Bronchial epithelial cell (primary cell): ENCODE measurements around the gene SUDS3. TPM values are rescaled to one million over a fixed set of nuclear protein-coding genes. Genes with fewer than 3 reads are reported as not detected.

ENCODE experiments used
- DNase-seq: peaks from one replicate; pipeline ENCODE4 v3.0.0-alpha.2; 2010; ENCODE audit warnings: low read depth
- FAIRE-seq: peaks from 2 replicates; lab custom pipeline; 2011; peaks lifted over from hg19 to GRCh38; lab: Jason Lieb, UNC
- H3K27me3 ChIP-seq: 2 replicates; pipeline ENCODE4 v1.5.1; 2011; ENCODE audit warnings: low read length; ENCODE audit not compliant: control insufficient read depth, insufficient read depth
- H3K36me3 ChIP-seq: 2 replicates; pipeline ENCODE4 v1.5.1; 2011; ENCODE audit warnings: low read length; ENCODE audit not compliant: control insufficient read depth, insufficient read depth
- H3K4me3 ChIP-seq: 2 replicates; pipeline ENCODE4 v1.5.1; 2011; ENCODE audit warnings: mild to moderate bottlenecking, low read depth, low read length, control low read depth
- total RNA-seq: library from RNA; depleted of rRNA; stranded (reverse); fragments of >200 nt; gene quantifications from 2 replicates; pipeline ENCODE4 v1.2.1, GENCODE V29; 2014
- TF ChIP-seq, protein P1 (sequence below): IDR thresholded peaks from 2 replicates; pipeline ENCODE4 v1.5.1; 2011; ENCODE audit warnings: mild to moderate bottlenecking, moderate library complexity, low read length, control low read depth, inconsistent platforms; ENCODE audit not compliant: insufficient read depth, severe bottlenecking

The SUDS3 gene
- total RNA-seq, 1 donor from 2014 or later: 32.9 TPM

DNA sequence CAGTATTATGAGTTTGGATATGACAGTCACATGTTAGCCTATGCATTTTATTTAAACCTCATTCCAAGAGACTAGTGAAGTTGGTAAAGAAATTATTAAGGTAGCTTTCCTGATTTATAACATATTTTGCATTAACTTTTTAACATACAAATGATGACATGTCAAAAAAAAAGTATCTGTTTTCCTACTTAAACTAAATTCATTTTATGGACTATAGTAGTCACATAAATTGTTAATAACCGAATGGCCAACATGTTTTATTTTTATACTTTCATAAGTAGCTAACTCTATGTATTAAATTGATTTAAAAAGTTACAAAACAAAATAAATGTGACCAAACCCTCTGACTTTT lies 18.4 kb upstream of the SUDS3 start:
- Histone ChIP-seq H3K36me3 (no peaks in the 10 kb centered on the region), H3K27me3 (no peaks in the 10 kb centered on the region), H3K4me3 (no peak overlapping the region)
- FAIRE-seq (no peak), DNase-seq (no peak)
- TF ChIP-seq, protein P1, sequence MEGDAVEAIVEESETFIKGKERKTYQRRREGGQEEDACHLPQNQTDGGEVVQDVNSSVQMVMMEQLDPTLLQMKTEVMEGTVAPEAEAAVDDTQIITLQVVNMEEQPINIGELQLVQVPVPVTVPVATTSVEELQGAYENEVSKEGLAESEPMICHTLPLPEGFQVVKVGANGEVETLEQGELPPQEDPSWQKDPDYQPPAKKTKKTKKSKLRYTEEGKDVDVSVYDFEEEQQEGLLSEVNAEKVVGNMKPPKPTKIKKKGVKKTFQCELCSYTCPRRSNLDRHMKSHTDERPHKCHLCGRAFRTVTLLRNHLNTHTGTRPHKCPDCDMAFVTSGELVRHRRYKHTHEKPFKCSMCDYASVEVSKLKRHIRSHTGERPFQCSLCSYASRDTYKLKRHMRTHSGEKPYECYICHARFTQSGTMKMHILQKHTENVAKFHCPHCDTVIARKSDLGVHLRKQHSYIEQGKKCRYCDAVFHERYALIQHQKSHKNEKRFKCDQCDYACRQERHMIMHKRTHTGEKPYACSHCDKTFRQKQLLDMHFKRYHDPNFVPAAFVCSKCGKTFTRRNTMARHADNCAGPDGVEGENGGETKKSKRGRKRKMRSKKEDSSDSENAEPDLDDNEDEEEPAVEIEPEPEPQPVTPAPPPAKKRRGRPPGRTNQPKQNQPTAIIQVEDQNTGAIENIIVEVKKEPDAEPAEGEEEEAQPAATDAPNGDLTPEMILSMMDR: no peak

DNA sequence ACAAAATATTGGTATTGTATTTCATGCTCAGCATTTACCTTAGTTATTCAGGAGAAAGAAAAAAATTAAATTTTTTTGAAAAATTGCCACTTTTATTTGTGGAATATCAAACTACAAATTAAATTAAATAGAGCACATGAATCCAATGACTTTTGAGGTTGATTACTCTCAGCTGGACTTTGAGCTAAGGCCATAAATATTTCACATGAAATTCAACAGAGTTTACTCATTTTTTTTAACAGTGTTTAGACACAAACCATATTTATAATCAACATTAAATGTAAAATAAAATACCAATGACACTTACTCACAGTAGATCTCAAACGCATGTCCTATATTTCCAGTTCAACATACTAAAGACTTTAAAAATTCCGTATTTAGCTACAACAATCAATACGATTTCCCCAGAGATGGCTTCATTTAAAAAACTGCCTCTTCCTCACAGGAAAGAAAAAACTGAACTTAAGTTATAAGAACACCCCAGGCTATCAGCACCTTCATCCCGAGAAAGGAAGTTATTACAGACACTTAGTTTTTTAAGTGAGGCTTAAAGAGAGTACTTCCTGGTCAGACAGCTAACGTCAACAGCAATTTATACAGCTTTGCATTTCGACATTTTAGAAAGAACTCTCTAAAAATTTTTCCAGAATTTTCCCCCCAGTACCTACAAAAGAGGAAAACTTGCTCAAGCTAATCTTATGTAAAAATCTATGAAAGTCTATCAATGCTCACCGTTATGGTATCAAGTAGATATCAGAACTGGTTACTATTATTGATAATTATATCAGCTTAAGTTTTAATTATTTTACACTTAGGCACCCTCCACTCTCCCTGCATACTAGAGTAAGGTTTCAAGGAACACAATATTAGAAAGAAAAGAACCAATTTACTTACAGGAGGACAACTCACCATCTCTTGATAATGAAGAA lies 17.5 kb upstream of the SUDS3 start:
- peak; percentile 13 for DNase-seq
- TF ChIP-seq, protein P1: no peak
- no peaks in the 10 kb centered on the region for H3K36me3 ChIP-seq
- no peaks in the 10 kb centered on the region for H3K27me3 ChIP-seq
- H3K4me3 ChIP-seq: no peak overlapping the region
- FAIRE-seq: no peak

DNA sequence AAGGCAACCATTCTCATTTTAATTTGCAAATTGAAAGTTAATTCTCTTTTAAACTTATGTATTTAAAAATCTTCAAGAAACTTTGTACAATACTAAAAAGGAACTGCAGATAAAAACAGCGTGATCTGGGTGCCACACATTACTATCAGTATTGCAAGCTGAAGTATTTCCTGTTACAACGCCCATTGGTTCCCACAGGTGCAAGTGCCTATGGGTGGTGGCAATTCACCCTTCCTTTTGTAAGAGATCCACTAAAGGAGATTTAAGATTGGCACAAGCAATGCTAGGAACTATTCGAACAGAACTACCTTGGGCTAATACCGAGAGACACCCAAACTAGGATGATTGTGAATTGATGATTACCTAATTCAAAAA lies 16.8 kb upstream of the SUDS3 start:
- DNase-seq: no peak
- TF ChIP-seq, protein P1: no peak
- no peaks in the 10 kb centered on the region for H3K27me3 ChIP-seq
- FAIRE-seq: no peak
- H3K36me3 ChIP-seq: no peaks in the 10 kb centered on the region
- no peak overlapping the region for H3K4me3 ChIP-seq

DNA sequence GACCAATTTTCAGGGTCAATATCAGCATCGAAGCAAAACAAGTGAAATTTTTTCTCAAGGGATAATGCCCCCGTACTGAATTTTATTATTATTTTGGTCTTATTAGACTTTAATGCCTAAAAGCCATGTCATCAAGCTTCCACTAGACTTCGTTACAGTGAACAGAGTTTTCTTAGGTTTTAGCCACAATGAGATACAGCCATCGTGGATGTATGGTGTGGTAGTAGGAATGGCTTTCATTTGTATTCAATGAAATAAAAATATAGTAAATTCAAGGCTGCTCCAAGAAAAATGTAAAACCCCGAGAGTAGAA lies 15.3 kb upstream of the SUDS3 start:
- Histone ChIP-seq H3K27me3 (no peaks in the 10 kb centered on the region), H3K36me3 (no peaks in the 10 kb centered on the region), H3K4me3 (no peak overlapping the region)
- TF ChIP-seq, protein P1: no peak
- FAIRE-seq: no peak
- DNase-seq: no peak

DNA sequence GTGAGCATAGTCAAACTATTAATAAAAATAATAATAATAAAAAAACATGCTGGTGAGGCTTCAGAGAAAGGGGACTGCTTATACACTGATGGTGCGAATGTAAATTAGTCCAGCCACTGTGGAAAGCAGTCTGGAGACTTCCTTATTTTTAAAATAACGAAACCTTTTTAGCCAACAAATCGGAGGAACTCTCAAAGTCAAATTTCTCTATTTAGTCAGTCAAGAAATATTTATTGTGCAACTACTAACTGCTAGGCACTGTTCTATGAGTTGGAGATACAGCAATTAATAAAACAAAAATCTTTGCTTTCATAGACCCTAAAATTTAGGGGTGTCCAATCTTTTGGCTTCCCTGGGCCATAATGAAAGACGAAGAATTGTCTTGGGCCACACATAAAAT lies 14.5 kb upstream of the SUDS3 start:
- TF ChIP-seq, protein P1: no peak
- Histone ChIP-seq H3K27me3 (no peaks in the 10 kb centered on the region), H3K36me3 (no peaks in the 10 kb centered on the region), H3K4me3 (no peak overlapping the region)
- FAIRE-seq: no peak
- DNase-seq: no peak

DNA sequence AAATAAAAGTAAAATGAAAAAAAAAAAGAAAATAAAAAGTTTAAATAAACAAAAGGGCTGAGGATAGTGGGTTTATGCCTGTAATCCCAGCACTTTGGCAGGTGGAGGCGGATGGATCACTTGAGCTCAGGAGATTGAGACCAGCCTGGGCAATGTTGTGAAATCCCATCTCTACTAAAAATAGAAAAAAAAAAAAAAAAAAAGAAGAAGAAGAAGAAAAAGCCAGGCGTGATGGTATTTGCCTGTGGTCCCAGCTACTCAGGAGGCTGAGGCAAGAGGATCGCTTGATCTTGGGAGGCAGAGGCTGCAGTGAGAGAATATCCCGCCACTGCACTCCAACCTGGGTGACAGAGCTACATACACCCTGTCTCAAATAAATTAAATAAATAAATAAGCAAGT lies 7.5 kb upstream of the SUDS3 start:
- Histone ChIP-seq H3K27me3 (no peaks in the 10 kb centered on the region), H3K36me3 (no peaks in the 10 kb centered on the region), H3K4me3 (no peak overlapping the region)
- DNase-seq: no peak
- TF ChIP-seq, protein P1: no peak
- no peak for FAIRE-seq
